Measurements from ENCODE around the gene GPRC5B. TPM values are rescaled to one million over a fixed set of nuclear protein-coding genes. Genes with fewer than 3 reads are reported as not detected.

GPRC5B gene
- total RNA-seq, 3 donors from 2014 or later (not counting 1 experiment from before 2014, with no cell fraction given) = not detected

DNA sequence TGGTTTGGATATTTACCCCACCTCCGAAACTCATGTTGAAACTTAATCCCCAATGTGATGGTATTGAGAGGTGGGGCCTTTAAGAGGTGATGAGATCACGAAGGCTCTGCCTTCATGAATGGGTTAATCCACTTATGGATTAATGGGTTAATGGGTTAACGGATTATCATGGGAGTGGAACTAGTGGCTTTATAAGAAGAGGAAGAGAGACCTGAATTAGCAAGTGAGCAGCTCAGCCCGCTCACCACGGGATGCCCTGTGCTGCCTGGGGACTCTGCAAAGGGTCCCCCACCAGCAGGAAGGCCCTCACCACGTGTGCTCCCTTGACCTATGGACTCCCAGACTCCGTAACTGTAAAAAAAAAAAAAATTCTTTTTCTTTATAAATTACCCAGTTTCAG is 16.5 kb upstream of the GPRC5B start:
- no peak overlapping the region for H3K27ac Mint-ChIP-seq
- Histone ChIP-seq H3K4me1 (ENCODE audit: control insufficient read depth, insufficient read depth, low read length) (no peaks in the 10 kb centered on the region), H3K9me3 (ENCODE audit: control insufficient read depth, insufficient read depth, low read length) (no peaks in the 10 kb centered on the region), H3K4me3 (ENCODE audit: low read length) (no peak overlapping the region), H3K27ac (ENCODE audit: low read length) (no peak overlapping the region), H3K36me3 (ENCODE audit: control insufficient read depth, insufficient read depth, low read length) (no peaks in the 10 kb centered on the region), H3K27me3 (ENCODE audit: control insufficient read depth, insufficient read depth, low read length) (no peaks in the 10 kb centered on the region)
- TF ChIP-seq, protein P1, sequence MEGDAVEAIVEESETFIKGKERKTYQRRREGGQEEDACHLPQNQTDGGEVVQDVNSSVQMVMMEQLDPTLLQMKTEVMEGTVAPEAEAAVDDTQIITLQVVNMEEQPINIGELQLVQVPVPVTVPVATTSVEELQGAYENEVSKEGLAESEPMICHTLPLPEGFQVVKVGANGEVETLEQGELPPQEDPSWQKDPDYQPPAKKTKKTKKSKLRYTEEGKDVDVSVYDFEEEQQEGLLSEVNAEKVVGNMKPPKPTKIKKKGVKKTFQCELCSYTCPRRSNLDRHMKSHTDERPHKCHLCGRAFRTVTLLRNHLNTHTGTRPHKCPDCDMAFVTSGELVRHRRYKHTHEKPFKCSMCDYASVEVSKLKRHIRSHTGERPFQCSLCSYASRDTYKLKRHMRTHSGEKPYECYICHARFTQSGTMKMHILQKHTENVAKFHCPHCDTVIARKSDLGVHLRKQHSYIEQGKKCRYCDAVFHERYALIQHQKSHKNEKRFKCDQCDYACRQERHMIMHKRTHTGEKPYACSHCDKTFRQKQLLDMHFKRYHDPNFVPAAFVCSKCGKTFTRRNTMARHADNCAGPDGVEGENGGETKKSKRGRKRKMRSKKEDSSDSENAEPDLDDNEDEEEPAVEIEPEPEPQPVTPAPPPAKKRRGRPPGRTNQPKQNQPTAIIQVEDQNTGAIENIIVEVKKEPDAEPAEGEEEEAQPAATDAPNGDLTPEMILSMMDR (IDR thresholded peaks at IDR 0.05) = no peak
- H3K36me3 Mint-ChIP-seq = no peaks in the 10 kb centered on the region
- no peak for ATAC-seq
- no peaks in the 10 kb centered on the region for H3K9me3 Mint-ChIP-seq
- intact Hi-C loops (cut with micrococcal nuclease) = loop anchor here (10.0 kb wide), 1 partner anchor 804 kb away; no protein-coding TSS in a partner anchor
- WGBS (ENCODE audit: insufficient coverage) = 73% methylated on average over 6 of the region's 7 CpGs
- DNase-seq = no peak
- peaks cover 0 to 6% of the 10 kb centered on the region in 2 donors for H3K4me1 Mint-ChIP-seq
- H3K27me3 Mint-ChIP-seq (ENCODE audit: low read depth in 2 of 2) = peaks cover 5 to 10% of the 10 kb centered on the region in 2 donors
- no peak overlapping the region for H3K4me3 Mint-ChIP-seq

DNA sequence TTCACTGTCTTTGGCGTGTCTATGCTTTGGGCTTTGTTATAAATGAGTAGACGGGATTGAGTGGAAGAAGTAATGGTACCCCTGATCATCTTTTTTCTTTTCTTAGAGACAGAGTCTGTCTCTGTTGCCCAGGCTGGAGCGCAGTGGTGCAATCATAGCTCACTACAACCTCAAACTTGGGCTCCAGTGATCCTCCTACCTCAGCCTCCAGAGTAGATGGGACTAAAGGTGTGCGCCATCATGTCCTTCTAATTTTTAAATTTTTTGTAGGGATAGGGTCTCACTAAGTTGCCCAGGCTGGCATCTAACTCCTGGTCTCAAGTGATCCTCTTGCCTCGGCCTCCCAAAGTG is 14.9 kb upstream of the GPRC5B start:
- intact Hi-C loops (cut with micrococcal nuclease) = no loop called here
- H3K36me3 Mint-ChIP-seq = no peaks in the 10 kb centered on the region
- Histone ChIP-seq H3K36me3 (ENCODE audit: control insufficient read depth, insufficient read depth, low read length) (no peaks in the 10 kb centered on the region), H3K9me3 (ENCODE audit: control insufficient read depth, insufficient read depth, low read length) (no peaks in the 10 kb centered on the region), H3K4me3 (ENCODE audit: low read length) (no peak overlapping the region), H3K27ac (ENCODE audit: low read length) (no peak overlapping the region), H3K4me1 (ENCODE audit: control insufficient read depth, insufficient read depth, low read length) (no peaks in the 10 kb centered on the region), H3K27me3 (ENCODE audit: control insufficient read depth, insufficient read depth, low read length) (no peaks in the 10 kb centered on the region)
- H3K4me3 Mint-ChIP-seq = no peak overlapping the region
- H3K9me3 Mint-ChIP-seq = no peaks in the 10 kb centered on the region
- peaks cover 5 to 10% of the 10 kb centered on the region in 2 donors for H3K27me3 Mint-ChIP-seq (ENCODE audit: low read depth in 2 of 2)
- 85% methylated on average over 4 of the region's 5 CpGs for WGBS (ENCODE audit: insufficient coverage)
- TF ChIP-seq, protein P1 (IDR thresholded peaks at IDR 0.05) = peak; percentile 32
- no peak for ATAC-seq
- no peak overlapping the region for H3K27ac Mint-ChIP-seq
- H3K4me1 Mint-ChIP-seq = peaks cover 0 to 6% of the 10 kb centered on the region in 2 donors
- DNase-seq = no peak

DNA sequence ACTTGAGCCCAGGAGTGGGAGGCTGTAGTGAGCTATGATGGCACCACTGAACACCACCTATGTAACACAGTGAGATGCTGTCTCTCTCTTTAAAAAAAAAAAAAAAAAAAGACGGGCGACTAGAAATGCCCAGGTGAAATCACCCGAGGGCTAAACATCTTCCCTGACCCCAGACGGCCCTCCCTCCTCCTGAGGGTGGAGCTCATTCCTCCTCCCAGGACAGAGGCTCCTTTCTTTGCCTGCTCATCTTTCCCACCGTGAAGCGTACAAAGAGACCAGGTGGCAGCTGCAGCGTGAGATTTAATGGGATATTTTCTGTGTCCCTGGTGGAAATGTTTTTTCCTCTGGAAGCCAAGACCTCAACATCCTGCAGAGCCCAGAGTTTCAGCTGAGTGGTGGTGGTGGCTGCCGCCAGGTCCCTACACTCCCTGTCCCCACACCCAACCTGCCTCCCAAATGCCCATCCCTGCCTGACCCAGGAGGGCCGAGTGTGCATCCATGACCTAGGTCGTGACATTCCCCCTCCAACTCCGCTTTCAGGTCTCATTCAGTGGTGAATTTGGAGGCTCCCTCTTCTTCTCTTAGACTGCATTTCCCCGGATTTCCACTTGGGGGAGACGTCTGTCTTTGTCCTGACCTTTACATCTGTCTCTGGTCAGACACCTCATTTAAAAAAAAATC is 14.4 kb upstream of the GPRC5B start:
- H3K27ac ChIP-seq (ENCODE audit: low read length) = no peak overlapping the region
- peaks cover 0 to 6% of the 10 kb centered on the region in 2 donors for H3K4me1 Mint-ChIP-seq
- no peaks in the 10 kb centered on the region for H3K36me3 Mint-ChIP-seq
- H3K4me3 ChIP-seq (ENCODE audit: low read length) = no peak overlapping the region
- no peaks in the 10 kb centered on the region for H3K27me3 ChIP-seq (ENCODE audit: control insufficient read depth, insufficient read depth, low read length)
- ATAC-seq (peak in 1 of 3 donors; percentile 65), DNase-seq (peak in 1 of 2 donors; percentile 63)
- intact Hi-C loops (cut with micrococcal nuclease) = no loop called here
- H3K27me3 Mint-ChIP-seq (ENCODE audit: low read depth in 2 of 2) = peaks cover 5 to 10% of the 10 kb centered on the region in 2 donors
- H3K9me3 ChIP-seq (ENCODE audit: control insufficient read depth, insufficient read depth, low read length) = no peaks in the 10 kb centered on the region
- TF ChIP-seq, protein P1 (IDR thresholded peaks at IDR 0.05) = peak; percentile 68
- no peaks in the 10 kb centered on the region for H3K36me3 ChIP-seq (ENCODE audit: control insufficient read depth, insufficient read depth, low read length)
- H3K4me3 Mint-ChIP-seq = no peak overlapping the region
- no peaks in the 10 kb centered on the region for H3K9me3 Mint-ChIP-seq
- H3K27ac Mint-ChIP-seq = no peak overlapping the region
- 19% methylated on average over 10 of the region's 13 CpGs for WGBS (ENCODE audit: insufficient coverage)
- no peaks in the 10 kb centered on the region for H3K4me1 ChIP-seq (ENCODE audit: control insufficient read depth, insufficient read depth, low read length)

DNA sequence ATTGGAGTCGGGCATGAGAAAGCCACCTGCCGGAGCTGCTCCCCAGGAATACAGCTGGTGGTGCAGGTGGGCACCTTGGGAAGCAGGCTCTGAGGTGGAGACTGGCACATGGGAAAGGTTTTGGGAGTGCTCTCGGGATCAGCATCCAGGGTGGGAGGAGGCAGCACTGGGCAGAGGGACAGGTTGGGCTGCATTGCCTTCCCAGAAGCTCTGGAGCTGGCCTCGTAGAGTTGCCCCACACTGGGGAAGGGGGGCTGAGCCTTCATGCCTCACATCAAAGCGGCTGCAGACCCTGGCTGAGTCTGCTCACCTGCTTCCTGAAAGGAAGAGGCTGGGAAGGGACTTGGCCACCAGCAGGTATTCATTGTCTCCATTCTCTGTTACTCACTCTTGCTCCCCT is 13.5 kb upstream of the GPRC5B start:
- Histone ChIP-seq H3K4me3 (ENCODE audit: low read length) (no peak overlapping the region), H3K36me3 (ENCODE audit: control insufficient read depth, insufficient read depth, low read length) (no peaks in the 10 kb centered on the region), H3K27me3 (ENCODE audit: control insufficient read depth, insufficient read depth, low read length) (no peaks in the 10 kb centered on the region), H3K4me1 (ENCODE audit: control insufficient read depth, insufficient read depth, low read length) (no peaks in the 10 kb centered on the region), H3K9me3 (ENCODE audit: control insufficient read depth, insufficient read depth, low read length) (no peaks in the 10 kb centered on the region), H3K27ac (ENCODE audit: low read length) (no peak overlapping the region)
- ATAC-seq = no peak
- Mint-ChIP-seq H3K4me3 (no peak overlapping the region), H3K9me3 (no peaks in the 10 kb centered on the region), H3K27me3 (ENCODE audit: low read depth in 2 of 2) (peaks cover 5 to 10% of the 10 kb centered on the region in 2 donors), H3K4me1 (peaks cover 0 to 6% of the 10 kb centered on the region in 2 donors), H3K27ac (no peak overlapping the region), H3K36me3 (no peaks in the 10 kb centered on the region)
- no peak for DNase-seq
- intact Hi-C loops (cut with micrococcal nuclease) = no loop called here
- WGBS (ENCODE audit: insufficient coverage) = 75% methylated on average over 5 of the region's 5 CpGs
- TF ChIP-seq, protein P1 (IDR thresholded peaks at IDR 0.05) = no peak

Data from natural killer cell (primary cell).